Stimulated activated CD4-positive, alpha-beta T cell treated with anti-CD3 and anti-CD28 coated beads, Interleukin-1b, Interleukin-23, amount 100 ng/mL, for 4 hours (primary cell): ENCODE results near the gene VPS37C.

Source experiments
- DNase-seq, 2 donors: peaks; one replicate each; pipeline ENCODE4 v3.0.0-alpha.2; 2020; ENCODE audit warnings: low read depth in 2 of 2

Gene VPS37C

DNA sequence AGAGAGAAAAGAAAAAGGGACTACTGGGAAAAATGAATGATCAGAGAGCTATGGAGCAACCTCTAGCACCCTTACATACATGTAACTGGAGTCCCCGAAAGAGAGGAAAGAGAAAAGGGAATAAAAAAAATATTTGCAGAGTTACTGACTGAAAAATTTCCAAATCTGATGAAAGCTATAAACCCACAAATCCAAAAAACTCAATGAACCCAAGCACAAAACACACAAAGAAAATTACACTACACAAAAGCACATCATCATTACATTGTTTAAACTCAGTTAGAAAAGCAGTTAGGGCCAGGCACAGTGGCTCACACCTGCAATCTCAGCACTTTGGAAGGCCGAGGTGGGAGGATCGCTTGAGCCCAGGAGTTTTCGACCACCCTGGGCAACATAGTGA lies 6.7 kb downstream of the VPS37C start:
- DNase-seq, result no peak

DNA sequence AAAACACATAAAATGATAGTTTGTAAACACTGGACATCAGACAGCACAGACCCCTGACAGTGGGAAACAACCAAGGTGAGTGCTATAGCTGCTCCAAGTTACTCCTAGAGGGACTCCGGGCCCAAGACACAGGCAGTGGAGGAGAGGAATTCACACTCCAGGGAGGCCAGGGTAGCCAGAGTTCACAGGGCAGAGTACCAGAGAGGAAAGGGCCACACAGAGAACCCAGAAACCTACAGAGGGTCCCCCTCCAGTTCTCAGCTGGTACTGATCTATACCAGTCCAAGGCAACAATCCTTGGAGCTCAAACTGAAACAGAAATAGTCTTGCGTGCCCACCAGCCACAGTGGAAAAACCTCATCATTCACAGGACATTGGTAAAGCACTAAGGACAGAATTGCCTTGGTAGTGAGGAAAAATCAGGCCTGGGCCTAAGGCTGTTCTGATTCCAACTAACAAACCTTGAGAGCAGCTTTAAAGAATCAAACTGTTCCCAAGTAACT lies 7.6 kb downstream of the VPS37C start:
- no peak for DNase-seq

DNA sequence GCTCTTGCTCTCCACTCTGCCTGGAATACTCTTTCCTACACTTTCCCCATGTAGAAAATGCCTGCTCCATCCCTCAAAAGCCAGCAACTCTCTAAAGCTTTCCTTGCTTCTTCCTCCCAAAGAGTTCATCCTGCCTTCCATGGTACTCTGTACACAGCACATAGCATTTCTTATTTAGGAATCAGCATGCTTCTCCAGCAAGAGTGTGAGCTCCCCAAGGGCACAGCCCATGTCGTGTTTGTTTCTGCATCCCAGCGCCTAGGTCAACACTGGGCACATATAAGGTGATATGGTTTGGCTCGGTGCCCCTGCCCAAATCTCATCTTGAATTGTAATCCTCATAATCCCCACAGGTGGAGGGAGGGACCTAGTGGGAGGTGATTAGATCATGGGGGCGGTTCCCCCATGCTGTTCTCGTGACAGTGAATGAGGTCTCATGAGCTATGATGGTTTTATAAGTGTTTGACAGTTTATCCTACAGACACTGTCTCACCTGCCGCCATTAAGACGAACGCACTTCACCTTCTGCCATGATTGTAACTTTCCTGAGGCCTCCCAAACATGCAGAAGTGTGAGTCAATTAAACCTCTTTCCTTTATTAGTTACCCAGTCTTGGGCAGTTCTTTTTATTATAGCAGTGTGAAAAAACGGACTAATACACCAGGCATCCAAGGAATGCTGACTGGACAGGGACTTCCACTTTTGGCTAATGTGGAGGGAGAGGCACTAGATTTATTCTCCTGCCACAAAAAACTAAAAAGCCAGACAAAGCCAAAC lies 8.2 kb downstream of the VPS37C start:
- no peak for DNase-seq

DNA sequence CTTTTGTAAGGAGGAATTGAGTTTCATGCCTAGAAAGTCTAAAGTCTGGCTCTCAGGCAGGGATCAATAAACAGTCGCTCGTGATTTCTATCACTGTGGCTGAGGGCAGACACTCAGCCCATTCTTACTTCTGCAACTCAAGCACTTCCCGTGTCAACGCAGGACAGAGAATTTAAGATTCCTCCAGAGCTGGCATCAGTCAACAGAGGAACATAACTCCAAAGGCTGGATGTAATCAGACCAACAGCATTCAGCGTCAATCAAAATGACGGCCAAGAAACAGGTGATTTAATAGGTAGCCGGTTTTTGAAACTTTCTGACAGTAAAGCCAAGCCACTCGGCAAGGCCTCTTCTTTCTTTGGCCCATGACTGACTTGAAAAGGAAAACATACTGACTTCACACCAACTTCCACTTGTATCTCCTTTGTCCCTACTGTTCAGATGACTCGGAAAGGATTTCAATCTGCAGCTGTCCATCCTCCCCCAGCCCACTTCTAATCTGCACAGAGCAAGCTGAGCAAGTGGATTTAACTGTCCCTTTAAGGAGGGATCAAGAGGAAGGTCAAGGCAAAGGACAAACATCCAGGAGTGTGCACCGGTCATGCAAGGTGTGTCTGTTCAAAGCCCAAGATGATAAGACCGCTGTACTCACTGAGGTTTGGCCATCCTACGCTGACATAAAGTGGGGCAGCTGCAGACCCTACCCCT lies 9.5 kb downstream of the VPS37C start:
- DNase-seq, result no peak

DNA sequence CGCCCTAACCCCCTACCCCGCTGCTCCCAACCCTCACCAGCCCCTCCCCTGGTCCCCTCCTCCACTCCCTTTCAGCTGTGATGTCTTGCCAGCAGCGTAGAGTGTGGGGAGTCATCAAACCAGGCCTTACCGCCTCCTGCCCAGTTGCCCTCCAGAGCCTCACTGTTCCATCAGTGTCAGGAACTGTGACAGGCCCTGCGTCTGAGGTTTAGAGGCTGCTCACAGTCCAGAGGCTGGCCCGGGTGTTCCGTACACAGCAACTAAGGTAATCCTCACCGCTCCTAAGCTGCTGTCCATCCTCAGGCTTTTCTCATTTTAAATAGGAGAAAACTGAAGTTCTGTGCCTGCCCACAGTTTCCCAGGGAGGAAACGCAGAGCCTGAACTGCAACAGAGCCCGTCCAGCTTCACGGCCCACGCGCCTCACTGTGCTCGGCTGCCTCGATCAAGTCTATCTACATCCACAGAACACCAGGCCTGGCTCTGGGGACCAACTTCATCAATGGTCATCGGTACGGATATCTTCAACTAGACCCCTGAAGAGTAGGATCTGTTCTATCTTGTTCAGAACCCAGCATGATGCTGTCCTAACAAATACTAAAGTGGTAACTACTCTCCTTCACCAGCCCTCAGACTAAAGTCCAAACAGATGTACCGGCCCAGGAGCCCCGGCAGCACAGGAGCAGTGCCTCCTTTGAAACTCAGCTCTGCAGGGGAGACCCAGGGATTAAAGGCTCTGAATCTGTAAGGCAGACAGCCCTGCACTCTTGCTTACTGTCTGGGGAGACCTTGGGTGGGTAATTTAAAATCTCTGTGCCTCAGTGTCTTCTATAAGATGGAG lies 10.3 kb downstream of the VPS37C start:
- no peak for DNase-seq

DNA sequence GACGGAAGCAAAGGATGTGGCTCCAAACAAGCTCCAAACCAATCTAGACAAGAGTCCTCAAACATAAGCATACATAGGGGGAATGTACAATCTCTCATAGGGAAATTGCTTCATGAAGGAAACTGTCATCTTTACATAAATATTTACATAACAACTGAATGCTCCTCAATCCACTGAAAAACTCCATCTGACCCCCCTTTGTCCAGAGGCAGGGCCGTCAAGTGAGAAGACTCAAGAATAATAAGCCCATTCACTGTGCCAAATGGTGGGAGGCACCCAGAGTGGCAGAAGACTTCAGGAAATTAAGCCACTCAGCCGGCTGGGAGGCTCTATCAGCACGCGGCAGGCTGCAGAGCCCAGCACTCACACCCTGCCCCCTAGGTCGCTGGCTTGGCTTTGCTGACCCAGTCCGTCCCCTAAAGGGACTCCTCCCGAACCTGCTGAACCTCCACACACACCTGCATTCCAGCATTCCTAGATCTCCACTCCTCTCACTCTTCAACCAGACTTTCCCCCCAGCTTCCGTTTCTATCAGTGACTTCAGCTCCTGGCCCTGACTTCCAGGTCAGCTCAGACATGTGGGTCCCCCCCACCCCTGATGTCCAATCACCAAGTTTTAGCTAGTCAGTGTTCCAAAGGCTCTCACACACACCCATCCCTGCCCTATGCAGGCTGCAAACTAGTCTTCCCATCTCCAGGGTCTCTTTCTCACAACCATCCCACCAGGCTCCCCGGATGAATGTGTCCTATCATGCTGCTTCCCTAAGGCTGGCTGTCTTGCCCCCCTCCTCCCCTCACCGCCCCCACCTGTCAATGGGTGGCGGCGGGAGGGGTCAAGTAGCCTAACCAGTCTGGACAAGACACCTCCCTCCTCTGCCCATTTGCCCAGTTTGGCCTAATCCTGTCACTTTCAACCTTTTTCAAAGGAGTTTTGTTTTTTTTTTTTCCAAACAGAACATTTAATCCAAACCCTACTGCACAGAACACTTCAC lies 11.3 kb downstream of the VPS37C start:
- no peak for DNase-seq

DNA sequence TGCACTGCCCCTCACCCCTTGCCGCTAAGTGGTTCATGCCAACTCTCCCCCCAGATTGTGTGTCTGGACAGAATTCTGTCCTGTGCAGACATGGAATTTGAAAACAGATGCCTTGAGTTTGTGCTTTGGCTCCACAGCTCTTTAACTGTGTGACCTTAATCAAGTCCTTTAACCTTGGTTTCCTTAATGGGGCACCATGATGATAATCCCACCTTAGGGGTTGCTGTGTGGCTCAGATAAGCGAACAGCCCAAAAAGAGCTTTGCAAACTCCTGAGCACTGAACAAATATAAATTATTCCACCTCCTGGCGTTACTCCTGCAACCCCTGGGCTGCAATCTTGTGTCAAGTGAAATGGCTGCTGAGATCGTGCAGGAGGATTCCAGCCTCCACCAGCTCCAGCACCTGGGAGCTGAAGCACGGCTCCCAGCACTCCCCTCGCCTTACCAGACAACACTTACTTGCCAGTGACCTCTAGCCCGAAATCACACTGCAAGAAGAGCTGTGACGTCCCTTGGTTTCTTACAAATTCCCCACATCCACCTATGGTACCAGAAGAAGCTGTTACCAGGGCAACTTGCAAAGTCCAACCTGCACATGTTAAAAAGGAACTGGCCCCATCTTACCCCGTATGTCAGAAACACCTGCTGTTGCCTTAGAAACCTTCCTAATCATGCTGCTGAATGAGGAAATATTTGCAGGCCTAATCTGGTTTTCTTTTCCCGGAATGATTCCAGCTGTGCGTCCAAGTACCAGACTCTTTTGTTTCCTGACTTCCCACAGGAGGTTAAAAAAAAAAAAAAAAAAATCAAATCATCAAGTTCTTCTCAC lies 13.2 kb downstream of the VPS37C start:
- no peak for DNase-seq

DNA sequence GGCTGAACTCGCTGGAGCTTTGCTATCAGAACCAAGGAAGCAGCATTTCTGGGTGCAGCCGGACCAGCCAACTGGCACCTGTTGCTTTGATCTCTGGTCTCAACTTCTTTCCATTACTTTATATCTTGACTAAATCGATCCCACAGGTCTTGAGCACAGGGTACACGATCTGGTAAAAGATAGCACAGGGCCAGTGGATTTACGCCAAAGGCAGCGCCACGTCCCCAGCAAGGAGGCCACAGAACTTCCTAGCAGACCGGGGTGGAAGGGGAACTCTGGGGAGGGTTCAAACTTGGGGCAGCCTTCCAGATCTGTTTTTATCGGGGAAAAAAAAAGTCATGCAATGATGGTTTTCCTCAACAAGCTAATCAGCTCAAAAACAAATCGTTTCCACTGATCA lies 14.0 kb downstream of the VPS37C start:
- no peak for DNase-seq

DNA sequence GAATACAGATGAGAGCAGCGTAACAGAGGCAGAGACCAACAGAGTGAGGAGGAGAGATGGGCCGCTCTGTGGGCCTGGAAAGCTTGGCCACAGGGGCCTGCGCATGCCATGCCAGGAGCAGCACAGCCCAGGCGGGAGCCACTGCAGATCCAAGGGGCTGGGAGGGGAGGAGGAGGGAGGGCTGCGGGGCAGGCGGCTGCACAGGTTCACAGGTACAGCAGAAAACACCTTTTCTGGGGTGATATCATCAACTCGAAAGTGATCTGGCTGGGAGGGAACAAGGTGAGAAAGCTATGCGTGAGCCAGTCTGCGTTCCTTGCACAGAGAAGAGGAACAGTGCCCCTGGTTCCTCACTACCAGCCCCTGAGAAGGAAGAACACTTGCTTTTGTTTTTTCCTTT lies 14.8 kb downstream of the VPS37C start:
- DNase-seq, result no peak

DNA sequence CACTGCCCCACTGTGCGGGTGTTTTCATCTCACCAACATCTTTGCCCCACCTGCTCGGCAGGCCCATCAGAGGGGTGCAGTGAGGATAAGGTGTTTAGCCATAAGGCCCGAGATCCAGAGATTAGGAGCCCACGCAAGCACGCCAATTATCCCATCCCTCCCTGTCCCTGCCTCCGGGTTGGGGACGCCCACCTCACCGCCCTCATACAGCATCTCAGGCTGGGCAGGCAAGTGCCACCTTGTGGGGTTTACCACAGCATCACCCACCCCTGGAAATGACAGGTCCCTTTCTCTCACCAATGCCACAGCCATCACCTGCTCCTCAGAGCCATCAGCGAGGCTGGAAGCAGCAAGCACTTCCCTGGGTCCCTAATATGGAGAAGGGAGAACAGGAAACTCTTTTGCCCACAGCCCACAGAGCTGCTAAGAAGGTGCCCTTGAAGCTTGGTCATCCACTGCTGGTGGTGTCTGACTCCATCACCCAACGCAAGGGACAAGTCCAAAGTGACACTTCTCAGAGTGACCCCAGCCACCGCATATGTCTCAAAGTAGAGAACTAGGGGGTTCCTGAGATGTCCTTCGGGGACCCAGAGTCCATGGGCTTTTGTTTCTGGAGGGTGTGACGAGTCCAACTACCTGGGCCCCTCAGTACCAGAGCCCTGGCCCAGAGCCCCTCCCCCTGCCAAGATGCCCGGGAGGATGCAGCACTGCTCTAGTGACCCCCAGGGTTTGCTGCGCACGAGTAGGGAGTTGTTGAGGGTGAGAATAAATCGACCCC lies 15.8 kb downstream of the VPS37C start:
- no peak for DNase-seq

DNA sequence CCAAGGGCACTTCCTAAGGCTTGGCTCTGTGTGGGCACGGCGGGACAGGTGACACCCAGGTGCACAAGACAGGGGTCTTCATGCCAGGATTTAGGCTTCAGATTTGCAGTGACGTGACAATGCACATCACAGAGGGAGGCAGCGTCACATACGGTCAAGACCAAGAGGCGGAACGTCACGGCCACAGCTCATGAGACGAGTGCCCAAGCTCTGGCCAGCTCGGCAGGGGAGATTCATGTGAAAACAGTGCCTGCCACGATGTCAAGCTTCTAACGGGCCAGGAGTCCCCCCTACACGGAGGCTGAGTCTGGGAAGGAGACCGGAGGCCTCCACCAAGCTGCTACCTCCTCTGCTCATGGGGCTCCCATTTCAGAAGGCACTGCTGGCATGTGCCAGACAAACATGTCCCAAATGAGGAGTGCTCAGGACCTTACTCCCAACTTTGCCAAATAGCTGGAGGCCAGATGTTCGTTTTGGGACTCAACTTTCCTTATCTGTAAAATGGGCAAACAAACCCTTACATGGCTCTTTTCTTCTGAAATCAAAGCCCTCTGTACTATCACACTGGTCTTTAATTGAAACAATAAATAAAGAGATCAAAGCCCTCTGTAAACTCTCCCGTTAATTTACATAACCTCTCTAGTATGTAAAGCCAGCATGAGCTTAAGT lies 16.6 kb downstream of the VPS37C start:
- no peak for DNase-seq

DNA sequence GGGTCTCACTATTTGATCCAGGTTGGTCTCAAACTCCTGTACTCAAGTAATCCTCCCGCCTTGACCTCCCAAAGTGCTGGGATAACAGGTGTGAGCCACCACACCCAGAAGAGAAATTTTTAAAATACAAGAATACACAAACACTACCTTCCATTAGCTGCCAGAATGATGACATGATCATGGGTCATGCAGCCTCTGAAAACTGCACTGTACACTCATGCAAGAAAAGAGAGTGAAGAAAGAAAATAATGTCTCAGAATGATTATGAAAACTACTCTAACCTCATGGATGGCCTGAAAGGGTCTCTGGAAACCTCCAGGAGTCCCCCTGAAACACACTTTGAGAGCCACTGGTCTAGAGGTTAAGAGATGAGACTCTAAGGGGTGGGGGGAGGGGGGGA lies 18.8 kb downstream of the VPS37C start:
- DNase-seq, result no peak

DNA sequence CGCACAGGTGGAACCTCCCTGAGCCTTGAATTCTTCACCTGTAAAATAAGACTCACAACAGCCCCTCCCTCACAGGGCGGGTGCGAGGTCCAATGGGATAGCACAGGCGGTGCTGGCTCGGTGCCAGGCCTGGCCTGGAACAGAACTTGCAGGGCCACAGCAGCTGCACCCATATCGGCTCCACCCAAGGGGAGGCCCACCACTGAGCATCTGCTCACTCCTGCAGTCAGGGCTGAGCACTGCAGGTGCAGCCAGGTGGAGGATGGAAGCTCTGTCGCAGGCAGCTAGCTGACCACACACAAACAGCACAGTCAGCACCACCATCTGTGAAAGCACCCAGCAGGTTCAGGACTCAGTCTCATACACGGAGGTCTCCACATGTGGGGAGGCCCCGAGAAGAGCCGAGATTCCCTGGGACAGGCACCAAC lies 19.6 kb downstream of the VPS37C start:
- DNase-seq, result no peak

DNA sequence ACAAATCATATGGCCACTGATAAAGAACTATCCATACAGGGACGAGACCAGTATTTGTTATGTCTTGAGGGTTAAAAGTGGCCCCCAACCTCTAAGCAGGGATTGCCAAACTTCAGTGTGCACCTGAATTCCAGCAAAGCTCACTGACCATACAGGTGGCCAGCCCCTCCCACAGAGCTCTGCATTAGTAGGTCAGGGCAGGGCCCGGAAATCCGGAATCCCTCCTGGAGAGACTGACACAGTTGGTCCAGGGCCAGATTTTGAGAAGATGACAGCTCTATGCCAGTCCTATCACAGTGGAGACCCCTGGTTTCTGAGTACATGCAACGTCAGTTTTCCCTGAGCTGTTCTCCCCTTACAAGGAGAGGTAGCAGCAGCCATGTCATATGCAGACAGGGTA lies 20.8 kb downstream of the VPS37C start:
- DNase-seq, result no peak

DNA sequence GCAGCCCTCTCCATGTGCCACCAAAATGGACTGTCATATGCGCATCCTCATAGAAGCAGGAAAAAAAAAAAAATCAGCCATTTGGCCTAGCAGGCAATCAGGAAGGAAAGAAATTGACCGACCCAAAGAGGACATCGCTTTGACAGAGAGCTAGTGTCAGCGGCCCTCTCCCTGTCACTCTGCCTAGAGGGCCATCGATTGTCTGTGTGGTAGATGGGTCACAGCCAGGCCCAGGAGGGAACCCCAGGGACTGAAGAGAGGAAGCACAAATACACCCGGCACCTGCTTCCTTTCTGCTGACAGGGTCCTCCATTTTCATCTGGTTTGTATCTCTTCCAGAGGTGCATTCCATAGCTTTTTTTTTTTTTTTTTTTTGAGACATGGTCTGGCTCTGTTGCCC lies 21.8 kb downstream of the VPS37C start:
- DNase-seq, result no peak

DNA sequence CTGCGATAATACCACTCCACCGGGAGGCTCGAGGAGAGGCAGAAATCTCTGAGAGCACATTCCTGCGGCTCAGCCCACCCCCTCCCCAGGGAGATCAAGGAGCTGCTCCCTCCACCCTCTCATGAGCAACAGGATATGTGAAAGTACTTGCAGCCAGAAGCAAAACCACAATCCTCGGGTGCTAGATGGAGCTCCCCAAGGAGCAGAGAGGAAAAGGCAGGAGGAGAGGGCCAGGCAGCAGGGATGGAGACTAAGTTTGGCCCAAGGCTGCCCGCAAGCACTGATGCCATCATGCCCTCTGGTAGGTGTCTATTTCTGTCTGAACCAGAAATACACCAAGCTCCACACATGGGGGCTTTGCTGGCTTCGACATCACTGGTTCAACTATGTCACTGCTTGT lies 22.3 kb downstream of the VPS37C start:
- DNase-seq, result no peak

DNA sequence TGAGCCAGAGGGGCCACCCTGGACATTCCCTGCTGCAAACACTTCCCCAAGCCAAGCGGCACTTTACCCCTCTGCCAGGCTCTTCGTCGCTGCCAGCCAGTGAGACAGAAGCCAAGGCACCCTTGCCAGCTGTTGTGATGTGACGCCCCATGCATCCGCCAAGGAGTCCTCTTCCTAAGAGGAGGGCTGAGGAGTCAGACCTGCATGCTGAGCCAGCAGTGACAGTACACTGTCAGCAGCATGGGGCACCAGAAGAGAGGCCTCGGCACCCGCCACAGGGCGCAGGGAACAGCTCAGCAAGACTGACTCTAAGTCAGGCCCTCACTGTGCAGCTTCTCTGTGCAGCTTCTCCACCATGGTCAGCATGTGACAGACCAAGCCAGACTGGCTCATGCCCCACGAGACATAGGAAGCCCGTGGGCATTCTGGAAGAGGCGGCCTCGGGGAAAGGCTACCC lies 26.4 kb downstream of the VPS37C start:
- no peak for DNase-seq

DNA sequence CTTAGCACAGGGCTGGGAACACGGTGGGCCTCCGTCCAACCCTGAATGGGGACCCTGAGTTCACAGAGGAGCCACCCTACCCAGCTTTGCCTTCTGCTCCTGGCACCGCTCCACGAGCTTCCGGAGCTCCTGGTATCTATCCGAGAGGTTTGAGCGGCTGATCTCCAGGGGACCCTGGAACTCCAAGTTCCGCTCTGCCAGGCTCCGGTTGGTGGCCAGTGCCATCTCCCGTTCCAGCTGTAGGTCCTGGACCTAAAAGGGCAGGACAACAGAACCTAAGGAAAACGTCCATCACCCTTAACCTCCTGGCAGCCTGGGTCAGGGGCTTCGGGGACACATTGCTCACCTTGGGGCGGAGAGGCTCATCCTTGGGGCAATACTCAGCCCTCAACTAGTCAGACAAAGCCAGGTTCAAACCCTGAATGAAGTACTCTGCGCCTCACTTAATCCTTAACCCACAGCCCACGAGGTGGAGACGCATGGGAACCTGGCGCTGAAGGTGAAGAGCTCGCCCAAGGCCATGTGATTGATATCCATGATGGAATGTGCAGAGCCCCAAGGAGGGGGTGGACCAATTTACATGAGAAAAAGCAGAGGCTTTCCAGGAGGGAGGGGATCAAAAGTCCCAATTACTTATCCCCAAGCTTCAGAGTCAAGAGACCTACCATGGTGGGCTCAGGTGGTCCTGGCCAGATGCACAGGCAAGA lies 27.1 kb downstream of the VPS37C start:
- no peak for DNase-seq
